Head of caudate nucleus (tissue), 42 donors: Measurements from ENCODE around the gene SEMA5A.
"Not testable (repeated sequence)": the region's sequence is repeated elsewhere in the genome, so short reads cannot be mapped to it uniquely, and the experiment has no call there.

Source experiments
- DNase-seq, 42 donors: peaks; one replicate each; pipeline versions ENCODE4 v3.0.0 to v3.0.0-alpha.2; 2020 to 2021; ENCODE audit warnings: mixed read lengths in 7 of 42
- intact Hi-C: fragments of 100-400 bp; cut with DNase I; formaldehyde crosslinking; loops from one replicate; pipeline ENCODE4 v1.15.0; 2022

Gene SEMA5A

DNA sequence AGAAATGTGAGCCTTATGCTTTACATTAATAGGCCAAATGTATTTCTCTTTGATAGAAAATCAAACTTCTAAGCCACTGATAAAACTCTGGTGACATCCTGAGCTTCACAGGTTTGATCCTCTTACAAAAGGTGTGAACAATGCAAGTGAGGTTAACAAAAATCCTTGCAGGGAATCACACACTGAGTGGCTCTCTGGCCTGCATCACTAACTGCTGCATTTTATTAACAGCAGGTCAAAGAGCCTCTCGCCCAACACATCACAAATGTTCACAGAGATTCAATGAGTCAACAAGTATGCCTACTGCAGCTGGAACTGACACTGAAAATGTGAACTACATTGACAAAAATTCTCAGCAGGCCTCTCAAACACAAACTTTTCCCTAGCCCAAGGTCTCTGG lies 122.3 kb downstream of the SEMA5A start:
- no peak for DNase-seq
- intact Hi-C loops, result no loop called here

DNA sequence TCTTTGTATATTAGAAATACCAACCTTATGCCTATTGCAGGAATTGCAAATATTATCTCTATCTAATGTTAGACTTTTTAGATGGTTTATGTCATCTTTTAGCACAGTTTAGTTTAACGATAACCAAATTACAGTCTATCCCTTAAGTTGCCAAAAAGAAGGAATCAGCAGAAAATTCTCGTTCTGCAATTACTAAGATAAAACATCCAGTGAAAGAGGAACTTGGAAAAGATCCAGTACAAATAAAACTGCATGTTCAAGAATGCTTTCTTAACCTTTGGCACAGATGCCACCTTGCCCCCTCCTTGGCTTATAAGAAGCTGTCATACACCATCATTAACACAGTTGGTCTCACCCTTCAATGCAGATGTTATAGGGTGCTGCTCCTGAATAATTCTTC lies 124.0 kb downstream of the SEMA5A start:
- intact Hi-C loops, result no loop called here
- DNase-seq, result no peak

DNA sequence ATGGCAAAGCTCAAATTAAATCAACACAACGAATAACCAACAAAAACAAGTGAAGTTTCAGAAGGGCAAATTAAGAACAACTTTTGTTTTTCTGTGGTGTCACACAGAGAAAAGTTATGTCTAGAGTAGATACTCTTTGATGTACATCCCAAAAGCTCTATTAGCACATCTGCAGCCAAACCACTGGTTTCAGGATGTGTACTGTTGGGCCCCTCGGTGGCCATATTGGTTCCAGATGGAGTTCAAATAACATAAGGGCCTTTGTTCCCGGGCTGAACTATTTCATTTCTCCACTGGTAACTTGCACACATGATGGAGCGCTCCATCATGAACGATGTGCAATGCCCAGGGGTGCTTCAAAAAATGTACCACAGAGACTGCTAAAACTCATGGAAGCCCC lies 126.1 kb downstream of the SEMA5A start:
- peak in 1 of 42 donors; percentile 23 for DNase-seq
- intact Hi-C loops, result no loop called here

GRCh38 chr5:9415566-9415965 lies 130.3 kb downstream of the SEMA5A start:
- intact Hi-C loops, result no loop called here
- no peak for DNase-seq

- no peak for DNase-seq
- intact Hi-C loops, result no loop called here
Measured at GRCh38 chr5:9415091-9415490, 130.8 kb downstream of the SEMA5A start.

GRCh38 chr5:9411142-9411541 lies 134.7 kb downstream of the SEMA5A start:
- intact Hi-C loops, result no loop called here
- no peak for DNase-seq

- intact Hi-C loops, result no loop called here
- DNase-seq, result no peak
Measured at GRCh38 chr5:9409413-9409960, 136.4 kb downstream of the SEMA5A start.

DNA sequence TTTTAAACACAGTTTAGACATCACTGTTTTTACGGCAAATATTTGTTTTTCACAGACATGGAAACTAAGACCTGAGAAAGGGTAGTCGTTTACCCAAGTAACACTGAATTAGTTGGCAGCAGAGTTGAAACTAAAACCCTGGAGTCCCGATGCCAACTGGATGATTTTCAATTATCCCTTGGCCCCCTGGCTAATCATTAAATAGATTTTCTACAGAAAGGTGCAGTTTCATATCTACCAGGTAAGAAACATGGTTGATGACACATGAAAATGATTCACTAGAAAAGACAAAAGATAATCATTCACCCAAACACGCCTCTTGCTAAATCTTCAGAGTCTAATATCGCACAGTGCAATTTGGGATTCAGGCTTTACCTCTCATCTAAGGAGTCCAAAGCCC lies 136.9 kb downstream of the SEMA5A start:
- intact Hi-C loops, result no loop called here
- DNase-seq, result no peak

DNA sequence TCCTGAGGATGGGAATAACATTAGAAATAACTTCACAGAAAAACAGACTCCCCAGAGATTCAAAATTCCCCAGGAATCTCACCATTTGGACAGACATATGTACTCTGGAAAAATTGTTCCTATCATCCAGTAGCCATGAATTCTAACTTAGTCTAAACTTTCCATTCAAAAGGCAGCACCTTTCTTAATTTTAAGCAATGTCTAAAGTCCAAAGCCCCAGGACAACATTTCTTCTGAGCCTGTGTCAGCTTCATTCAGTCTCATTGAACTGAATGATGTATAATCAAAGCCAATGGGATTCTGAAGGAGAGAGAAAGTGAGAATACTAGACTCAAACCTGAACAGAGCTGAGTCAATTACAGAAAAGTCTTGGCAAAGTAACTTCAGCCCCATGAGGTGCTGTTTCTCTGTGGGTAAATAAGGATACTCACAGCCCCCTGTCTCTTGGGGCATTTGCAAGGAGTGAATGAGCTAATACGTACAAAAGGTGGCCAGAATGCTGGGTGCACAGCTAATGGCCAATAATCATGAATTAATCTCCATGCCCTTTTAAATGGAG lies 140.6 kb downstream of the SEMA5A start:
- DNase-seq, result no peak
- intact Hi-C loops, result no loop called here

GRCh38 chr5:9401786-9402472 lies 143.9 kb downstream of the SEMA5A start:
- DNase-seq, result no peak
- intact Hi-C loops, result no loop called here

DNA sequence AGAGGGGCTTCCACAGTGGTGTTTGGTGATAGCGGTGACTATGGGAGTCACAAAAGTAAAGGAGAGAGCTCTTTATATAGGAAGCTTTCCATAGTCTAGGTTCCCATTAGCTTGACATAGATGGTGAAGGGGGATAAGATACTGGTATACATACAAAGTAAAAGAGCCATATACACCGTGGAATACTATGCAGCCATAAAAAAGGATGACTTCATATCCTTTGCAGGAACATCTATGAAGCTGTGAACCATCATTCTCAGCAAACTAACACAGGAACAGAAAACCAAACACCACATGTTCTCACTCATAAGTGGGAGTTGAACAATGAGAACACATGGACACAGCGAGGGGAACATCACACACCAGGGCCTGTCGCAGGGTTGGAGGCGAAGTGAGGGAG lies 146.1 kb downstream of the SEMA5A start:
- DNase-seq, intact Hi-C loops: not testable (repeated sequence)

DNA sequence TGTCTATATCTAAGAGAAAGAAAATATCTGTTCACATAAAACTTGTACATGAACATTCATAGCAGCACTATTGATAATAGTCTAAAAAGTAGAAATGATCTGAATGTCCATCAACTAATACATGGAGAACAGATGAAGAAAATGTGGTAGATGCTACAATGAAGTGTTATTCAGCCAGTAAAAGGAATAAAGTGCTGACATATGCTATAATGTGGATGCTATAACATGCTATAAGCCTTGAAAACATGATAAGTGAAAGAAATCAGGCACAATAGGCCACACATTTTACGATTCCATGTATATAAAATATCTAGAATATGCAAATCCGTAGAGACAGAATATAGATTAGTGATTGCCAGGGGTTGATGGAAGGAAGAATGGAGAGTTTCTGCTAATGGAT lies 146.8 kb downstream of the SEMA5A start:
- no peak for DNase-seq
- intact Hi-C loops, result no loop called here

DNA sequence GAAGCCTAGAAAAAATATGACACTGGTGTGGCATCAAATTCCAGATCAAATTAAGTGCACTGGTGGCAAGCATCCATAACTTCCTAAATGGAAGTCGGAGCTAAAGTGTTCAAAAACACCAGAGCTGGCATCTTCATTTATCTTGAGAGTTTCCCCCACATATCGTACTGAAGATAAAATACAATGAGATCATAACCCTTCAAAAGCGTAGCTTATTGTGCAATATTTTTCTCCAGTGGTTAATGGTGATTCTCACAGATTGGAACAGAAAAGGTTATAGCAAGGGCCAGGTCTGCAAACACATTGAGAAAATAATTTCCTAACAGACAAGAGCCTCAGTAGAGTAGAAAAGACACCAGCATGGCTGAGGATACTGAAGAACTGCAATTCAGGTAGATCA lies 147.6 kb downstream of the SEMA5A start:
- intact Hi-C loops, result no loop called here

GRCh38 chr5:9396285-9396770 lies 149.5 kb downstream of the SEMA5A start:
- no peak for DNase-seq
- intact Hi-C loops, result no loop called here

More for the DNA sequence above, 147.6 kb downstream of the SEMA5A start:
- no peak for DNase-seq

DNA sequence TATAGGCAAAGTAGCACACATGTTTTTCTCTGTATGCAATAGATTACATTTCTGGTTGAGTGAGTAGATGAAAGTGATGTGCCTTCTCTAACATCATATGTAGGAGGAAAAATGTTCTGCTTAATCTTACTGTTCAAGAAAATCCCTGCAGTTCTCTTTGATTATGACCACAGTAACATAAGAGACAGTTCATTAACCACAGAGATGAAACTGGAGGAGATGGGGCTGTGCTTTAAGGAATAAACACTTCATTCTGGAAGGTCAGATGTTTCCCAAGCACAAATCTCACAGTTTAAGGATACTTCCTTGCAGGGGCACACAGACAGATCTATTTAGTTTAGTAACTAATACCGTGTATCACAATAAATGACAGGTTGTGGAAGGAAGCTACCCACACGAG lies 150.2 kb downstream of the SEMA5A start:
- intact Hi-C loops, result no loop called here
- DNase-seq, result no peak

DNA sequence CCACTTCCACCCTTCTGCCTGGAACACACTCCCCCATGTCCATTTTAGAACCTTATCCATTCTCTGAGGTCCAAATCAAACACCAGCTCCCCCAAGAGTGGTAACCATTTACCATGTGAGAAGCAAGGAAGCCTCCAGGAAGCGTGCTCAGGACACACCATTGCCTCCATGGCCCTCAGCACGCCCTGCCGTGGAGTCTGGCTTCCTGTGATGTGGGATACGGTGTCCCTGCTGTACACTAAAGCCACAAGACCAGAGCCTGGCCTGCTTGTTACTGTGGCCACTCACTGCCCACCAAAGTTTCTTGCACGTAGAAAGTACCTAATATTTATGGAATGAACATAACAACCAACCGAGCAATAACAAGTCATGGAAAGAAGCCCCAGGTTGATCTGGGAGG lies 151.7 kb downstream of the SEMA5A start:
- intact Hi-C loops, result no loop called here
- DNase-seq, result no peak

GRCh38 chr5:9392625-9393024 lies 153.2 kb downstream of the SEMA5A start:
- DNase-seq, result no peak
- intact Hi-C loops, result no loop called here

DNA sequence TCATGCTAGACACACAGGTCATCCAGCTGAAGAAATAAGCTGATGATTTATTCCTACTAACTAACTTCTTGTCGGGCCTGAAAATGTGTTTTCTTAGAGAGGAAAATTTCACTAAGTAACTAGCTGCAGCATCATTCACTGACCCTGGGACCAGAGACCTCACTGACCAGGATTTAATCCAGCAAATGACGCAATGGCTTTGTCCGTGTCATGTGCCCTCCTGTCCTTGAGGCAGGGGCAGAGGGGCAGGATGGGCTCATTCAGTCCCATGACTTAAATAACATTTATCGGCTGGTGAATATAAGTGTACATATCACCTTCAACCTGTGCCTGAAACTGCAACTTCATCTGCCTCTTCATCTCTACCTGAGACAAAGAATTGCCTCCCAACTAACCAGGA lies 154.8 kb downstream of the SEMA5A start:
- no peak for DNase-seq
- intact Hi-C loops, result no loop called here

DNA sequence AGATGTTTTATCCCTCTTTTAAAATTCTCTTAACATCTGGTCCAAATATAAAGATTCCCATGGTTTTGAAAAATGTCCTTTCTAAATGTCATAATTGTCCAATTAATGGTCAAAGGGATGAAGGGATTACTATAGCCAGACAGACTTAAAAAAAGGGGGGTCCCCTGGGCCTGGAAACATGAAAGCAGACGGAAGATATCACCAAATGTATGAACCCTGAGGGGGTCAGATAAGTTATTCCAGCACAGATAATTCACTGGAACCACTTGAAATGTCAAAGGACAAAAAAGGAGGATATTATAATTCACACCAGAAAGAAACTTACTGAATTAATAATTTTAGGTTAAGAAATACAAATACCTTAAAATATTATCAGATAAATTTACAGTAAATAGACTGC lies 155.8 kb downstream of the SEMA5A start:
- no peak for DNase-seq
- intact Hi-C loops, result no loop called here

DNA sequence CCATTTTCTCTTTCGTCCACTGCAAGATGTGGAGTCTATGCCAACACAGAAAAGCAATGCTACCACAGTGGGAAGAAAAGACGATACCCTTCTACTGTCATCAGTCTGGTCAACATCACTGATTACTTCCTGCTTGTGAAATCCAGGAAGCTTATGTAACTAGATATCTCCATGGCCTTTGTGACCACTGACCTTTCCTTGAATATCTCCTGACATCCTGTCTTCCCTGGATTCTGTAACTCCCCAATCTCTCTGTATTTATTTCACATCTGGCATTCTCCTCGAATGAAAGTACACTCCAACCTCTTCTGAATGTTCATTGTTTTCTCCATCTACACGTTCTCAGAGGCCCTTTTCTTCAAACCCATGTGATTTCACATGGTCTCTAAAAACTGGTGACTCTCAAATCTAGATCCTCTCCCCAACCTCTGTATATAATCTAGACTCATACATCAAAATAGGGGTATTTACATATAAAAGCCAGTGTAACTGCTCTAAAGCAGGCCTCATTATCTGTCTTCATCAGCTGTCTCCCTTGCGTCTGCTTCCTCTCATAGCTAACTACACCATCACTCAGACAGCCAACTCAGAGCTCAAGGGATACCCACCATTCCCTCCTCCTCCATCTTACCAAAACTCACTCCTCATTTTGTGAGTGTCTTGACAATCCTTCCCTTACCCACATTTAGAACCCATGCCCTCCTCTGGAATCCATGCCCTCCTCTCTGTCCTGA lies 156.8 kb downstream of the SEMA5A start:
- intact Hi-C loops, result no loop called here

More for the DNA sequence above, 156.8 kb downstream of the SEMA5A start:
- DNase-seq, result no peak
